H1 (cell line): ENCODE data around the gene FAM25A. TPM values are rescaled to one million over a fixed set of nuclear protein-coding genes. Genes with fewer than 3 reads are reported as not detected.

Experiments used
- CTCF ChIA-PET: fragments of 300-600 bp; sonication (Branson Sonifier 250); formaldehyde crosslinking; loops from one replicate; lab custom pipeline; 2021; ENCODE audit not compliant: partially characterized antibody; lab: Charles Lee
- POLR2A ChIA-PET: fragments of 300-600 bp; sonication (Branson Sonifier 250); formaldehyde crosslinking; loops from one replicate; lab custom pipeline; 2021; ENCODE audit warnings: inconsistent platforms; ENCODE audit not compliant: partially characterized antibody; lab: Charles Lee
- DNase-seq, 2 experiments: peaks; one replicate each; pipeline versions ENCODE4 v3.0.0 to v3.0.0-alpha.2; 2010 to 2022; ENCODE audit warnings: low spot score in 2 of 2, low read depth in 1 of 2, mixed read lengths in 1 of 2
- FAIRE-seq: peaks from 2 replicates; lab custom pipeline; 2011; peaks lifted over from hg19 to GRCh38; lab: Jason Lieb, UNC
- H2AFZ ChIP-seq: 2 replicates; pipeline ENCODE4 v1.8.1; 2012; ENCODE audit warnings: low read length, inconsistent platforms
- H2AK5ac ChIP-seq: 2 replicates; pipeline ENCODE4 v1.6.1; 2013; ENCODE audit warnings: low read depth, low read length
- H2BK120ac ChIP-seq: replicated peaks from 2 replicates; pipeline ENCODE3; 2013; ENCODE audit warnings: low read depth, low read length, inconsistent platforms
- H2BK12ac ChIP-seq: 2 replicates; pipeline ENCODE4 v1.6.1; 2013; ENCODE audit warnings: low read depth, low read length
- H2BK15ac ChIP-seq: 2 replicates; pipeline ENCODE4 v1.6.1; 2013; ENCODE audit warnings: low read length
- H2BK20ac ChIP-seq: 2 replicates; pipeline ENCODE4 v1.6.1; 2013; ENCODE audit warnings: low read length
- H2BK5ac ChIP-seq: 2 replicates; pipeline ENCODE4 v1.6.1; 2013; ENCODE audit warnings: low read depth, low read length
- H3K14ac ChIP-seq: 2 replicates; pipeline ENCODE4 v1.6.1; 2013; ENCODE audit warnings: inconsistent platforms; ENCODE audit not compliant: insufficient read length
- H3K18ac ChIP-seq: 2 replicates; pipeline ENCODE4 v1.6.1; 2013; ENCODE audit warnings: low read length; ENCODE audit errors: extremely low read depth
- H3K23ac ChIP-seq: 2 replicates; pipeline ENCODE4 v1.6.1; 2013; ENCODE audit warnings: inconsistent platforms; ENCODE audit not compliant: insufficient read length
- H3K23me2 ChIP-seq: 2 replicates; pipeline ENCODE4 v1.6.1; 2013; ENCODE audit warnings: low read depth, low read length
- H3K27ac ChIP-seq: 2 replicates; pipeline ENCODE4 v1.6.1; 2011; ENCODE audit warnings: low read depth, low read length, inconsistent platforms
- H3K27me3 ChIP-seq, 4 experiments: replicated peaks in 1 of 4; 1 replicate in 1 of 4; 2 replicates in 3 of 4; pipeline versions ENCODE4 v1.6.1 to v1.8.1; 2011 to 2013; ENCODE audit warnings: low read length in 3 of 4, mild to moderate bottlenecking in 3 of 4, inconsistent platforms in 2 of 4, mixed read lengths in 2 of 4, moderate library complexity in 1 of 4; ENCODE audit not compliant: control insufficient read depth in 3 of 4, insufficient read depth in 3 of 4; ENCODE audit errors: extremely low read depth in 1 of 4
- H3K36me3 ChIP-seq, 4 experiments: 2 replicates each; pipeline versions ENCODE4 v1.6.1 to v1.8.1; 2011 to 2013; ENCODE audit warnings: mild to moderate bottlenecking in 4 of 4, low read length in 3 of 4, moderate library complexity in 2 of 4, control low read depth in 1 of 4, inconsistent platforms in 1 of 4; ENCODE audit not compliant: insufficient read depth in 4 of 4, control insufficient read depth in 2 of 4
- H3K4ac ChIP-seq: replicated peaks from 2 replicates; pipeline ENCODE3; 2013; ENCODE audit warnings: low read length, low read depth, mixed read lengths, inconsistent platforms; ENCODE audit not compliant: insufficient read length
- H3K4me1 ChIP-seq, 4 experiments: replicated peaks in 1 of 4; 1 replicate in 1 of 4; 2 replicates in 3 of 4; pipeline versions ENCODE4 v1.6.1 to v1.8.1; 2011 to 2013; ENCODE audit warnings: low read length in 3 of 4, inconsistent platforms in 2 of 4, mixed read lengths in 1 of 4; ENCODE audit not compliant: insufficient read depth in 4 of 4, control insufficient read depth in 3 of 4
- H3K4me2 ChIP-seq, 2 experiments: 2 replicates each; pipeline versions ENCODE4 v1.6.1 to v1.8.1; 2011 to 2013; ENCODE audit warnings: low read depth in 2 of 2, low read length in 2 of 2, control low read depth in 1 of 2, inconsistent platforms in 1 of 2, mild to moderate bottlenecking in 1 of 2; ENCODE audit not compliant: insufficient read depth in 1 of 2
- H3K4me3 ChIP-seq, 4 experiments: fragments of 200-600, 300-600 bp in 1 of 4; sonication (generic), shearing (Covaris generic), sonication (Bioruptor Twin) in 1 of 4; 2 replicates each; pipeline versions ENCODE4 v1.5.1 to v1.8.1; 2011 to 2016; ENCODE audit warnings: low read length in 4 of 4, low read depth in 3 of 4, control low read depth in 2 of 4, inconsistent platforms in 2 of 4, mild to moderate bottlenecking in 2 of 4, mixed read lengths in 1 of 4, moderate library complexity in 1 of 4; ENCODE audit not compliant: insufficient read depth in 2 of 4; ENCODE audit errors: extremely low read depth in 1 of 4
- H3K56ac ChIP-seq: replicated peaks from 2 replicates; pipeline ENCODE3; 2013; ENCODE audit warnings: low read depth, mild to moderate bottlenecking, mixed read lengths, low read length, inconsistent platforms; ENCODE audit not compliant: insufficient read length
- H3K79me1 ChIP-seq: 2 replicates; pipeline ENCODE4 v1.6.1; 2013; ENCODE audit warnings: low read depth, low read length, control low read depth
- H3K79me2 ChIP-seq, 2 experiments: 2 replicates each; pipeline versions ENCODE4 v1.6.1 to v1.8.1; 2012 to 2013; ENCODE audit warnings: low read length in 2 of 2, mild to moderate bottlenecking in 2 of 2, inconsistent platforms in 1 of 2; ENCODE audit not compliant: insufficient read depth in 2 of 2, control insufficient read depth in 1 of 2
- H3K9ac ChIP-seq, 4 experiments: replicated peaks in 1 of 4; 1 replicate in 1 of 4; 2 replicates in 3 of 4; pipeline versions ENCODE4 v1.6.1 to v1.8.1; 2011 to 2013; ENCODE audit warnings: low read depth in 3 of 4, low read length in 3 of 4, control low read depth in 2 of 4, mild to moderate bottlenecking in 2 of 4, moderate library complexity in 2 of 4, inconsistent platforms in 1 of 4; ENCODE audit errors: extremely low read depth in 1 of 4
- H3K9me3 ChIP-seq, 2 experiments: 2 replicates each; pipeline versions ENCODE4 v1.6.1 to v1.8.1; 2012 to 2013; ENCODE audit warnings: mild to moderate bottlenecking in 2 of 2, moderate library complexity in 2 of 2, control low read depth in 1 of 2, inconsistent platforms in 1 of 2, low read depth in 1 of 2, low read length in 1 of 2, mixed read lengths in 1 of 2; ENCODE audit not compliant: insufficient read depth in 2 of 2
- H4K20me1 ChIP-seq, 2 experiments: replicated peaks in 1 of 2; 2 replicates each; pipeline versions ENCODE3 to v1.8.1; 2011 to 2013; ENCODE audit warnings: inconsistent platforms in 2 of 2, low read length in 2 of 2, mild to moderate bottlenecking in 1 of 2; ENCODE audit not compliant: insufficient read depth in 2 of 2, control insufficient read depth in 1 of 2
- H4K5ac ChIP-seq: 2 replicates; pipeline ENCODE4 v1.6.1; 2013; ENCODE audit warnings: low read length, low read depth, mixed read lengths, inconsistent platforms; ENCODE audit not compliant: insufficient read length
- H4K8ac ChIP-seq: 2 replicates; pipeline ENCODE4 v1.8.0; 2013; ENCODE audit warnings: mild to moderate bottlenecking, moderate library complexity, low read length, inconsistent platforms; ENCODE audit not compliant: insufficient read depth; ENCODE audit errors: extremely low read depth
- H4K91ac ChIP-seq: replicated peaks from 2 replicates; pipeline ENCODE3; 2013; ENCODE audit warnings: low read length, mixed read lengths, inconsistent platforms; ENCODE audit not compliant: insufficient read length
- CREB1 ChIP-seq: IDR thresholded peaks from 2 replicates; pipeline ENCODE4 v1.6.1; 2012; ENCODE audit warnings: inconsistent platforms
- FOSL1 ChIP-seq: IDR thresholded peaks from 2 replicates; pipeline ENCODE4 v1.6.1; 2011; ENCODE audit warnings: mild to moderate bottlenecking, low read depth, low read length, moderate library complexity; ENCODE audit not compliant: insufficient read depth
- GABPA ChIP-seq: IDR thresholded peaks from 2 replicates; pipeline ENCODE4 v1.6.1; 2011; ENCODE audit warnings: mild to moderate bottlenecking, low read length, moderate library complexity, borderline replicate concordance; ENCODE audit not compliant: insufficient read depth
- HDAC6 ChIP-seq: IDR thresholded peaks from one replicate; pipeline ENCODE4 v1.7.1; 2012; ENCODE audit warnings: low read depth, mild to moderate bottlenecking, inconsistent platforms, low read length, moderate library complexity
- MAFK ChIP-seq: IDR thresholded peaks from 2 replicates; pipeline ENCODE4 v1.6.1; 2012; ENCODE audit warnings: low read depth, mild to moderate bottlenecking, improper control_type of control experiment, low read length
- POLR2A ChIP-seq, 2 experiments: IDR thresholded peaks; 1 replicate in 1 of 2; 2 replicates in 1 of 2; pipeline ENCODE4 v1.6.1; 2011; ENCODE audit warnings: low read depth in 2 of 2, low read length in 2 of 2, mild to moderate bottlenecking in 2 of 2; ENCODE audit errors: control extremely low read depth in 1 of 2
- POLR2AphosphoS5 ChIP-seq: IDR thresholded peaks from 2 replicates; pipeline ENCODE4 v1.6.1; 2011; ENCODE audit warnings: low read depth, low read length
- RFX5 ChIP-seq: IDR thresholded peaks from 2 replicates; pipeline ENCODE4 v1.6.1; 2011; ENCODE audit warnings: low read depth, low read length, improper control_type of control experiment, borderline replicate concordance
- SAP30 ChIP-seq: fragments of 300-600 bp; sonication (generic); IDR thresholded peaks from 2 replicates; pipeline ENCODE4 v1.7.1; 2012; ENCODE audit warnings: low read length, moderate library complexity, mild to moderate bottlenecking, inconsistent platforms; ENCODE audit not compliant: insufficient read depth, insufficient replicate concordance
- TBP ChIP-seq: IDR thresholded peaks from 2 replicates; pipeline ENCODE4 v1.6.1; 2011; ENCODE audit warnings: low read depth, low read length, improper control_type of control experiment
- TCF12 ChIP-seq: IDR thresholded peaks from 2 replicates; pipeline ENCODE4 v1.6.1; 2011; ENCODE audit warnings: low read depth, mild to moderate bottlenecking, low read length
- YY1 ChIP-seq: IDR thresholded peaks from 2 replicates; pipeline ENCODE4 v1.6.1; 2011; ENCODE audit warnings: low read depth, mild to moderate bottlenecking, low read length
- ZNF274 ChIP-seq: IDR thresholded peaks from 2 replicates; pipeline ENCODE4 v1.7.0; 2012; ENCODE audit warnings: low read length, borderline replicate concordance; ENCODE audit errors: extremely low read depth
- WGBS, 2 experiments: shearing (Covaris generic) in 1 of 2; methylation state at CpG; one replicate each; pipeline versions ENCODE4 v1.1.6 to v1.1.7; 2013 to 2015; ENCODE audit warnings: low lambda C conversion rate in 2 of 2, mixed read lengths in 2 of 2, inconsistent platforms in 1 of 2, low coverage in 1 of 2, missing lambda C conversion rate in 1 of 2; ENCODE audit not compliant: insufficient replicate concordance in 2 of 2, insufficient coverage in 1 of 2, insufficient read length in 1 of 2; ENCODE audit errors: extremely low coverage in 1 of 2, missing lambda C conversion rate in 1 of 2; 5-methylcytosine and 5-hydroxymethylcytosine counted together
- polyA plus RNA-seq, 7 experiments: library from polyadenylated mRNA; depleted of rRNA in 3 of 7; stranded (reverse) in 5 of 7; unstranded in 2 of 7; fragments of >200 nt in 5 of 7; fragments of 200-250 nt in 2 of 7; gene quantifications; 1 replicate in 5 of 7; 2 replicates in 1 of 7; 4 replicates in 1 of 7; pipeline versions ENCODE4 v1.2.1 to v1.2.3, GENCODE V29; 2011 to 2013; ENCODE audit warnings: missing spikeins in 2 of 7, mixed read lengths in 2 of 7
- total RNA-seq: library from RNA; stranded (reverse); fragmentation: NEBNext Ultra II Directional; extraction: Animal tissue kit (Norgen Biotek cat#: 25700); gene quantifications from 2 replicates; pipeline ENCODE4 v1.2.1, GENCODE V29; 2021

FAM25A gene
- total and polyA plus RNA-seq, 2 of the 8 experiments (the other 6 are each of a cell fraction or from before 2014, with no cell fraction given) = not detected

- WGBS, 2 experiments = 89% methylated on average over 3 of the region's 3 CpGs; no CpG with 5 or more reads in 1 of the 2 experiments
- no peak overlapping the region for H3K14ac ChIP-seq
- H3K23ac ChIP-seq = no peak overlapping the region
- H3K23me2 ChIP-seq = no peaks in the 10 kb centered on the region
- H3K27me3 ChIP-seq = no peaks in the 10 kb centered on the region
- POLR2A ChIA-PET = interaction anchor here (0.7 kb wide), 1 partner anchor 46 kb away, joined by 3 read pairs; no protein-coding TSS in a partner anchor
- H3K36me3 ChIP-seq = no peaks in the 10 kb centered on the region
- H3K18ac ChIP-seq = no peak overlapping the region
- no peaks in the 10 kb centered on the region for H3K4me1 ChIP-seq
- H4K5ac ChIP-seq = no peak overlapping the region
- no peak for FAIRE-seq
- H4K20me1 ChIP-seq = no peaks in the 10 kb centered on the region
- H3K79me2 ChIP-seq = no peaks in the 10 kb centered on the region
- H2AFZ ChIP-seq = no peak overlapping the region
- no peak overlapping the region for H4K8ac ChIP-seq
- no peak overlapping the region for H3K56ac ChIP-seq
- TF ChIP-seq YY1 (no peak), FOSL1 (no peak), MAFK (no peak), GABPA (no peak), RFX5 (no peak), POLR2A (IDR thresholded peaks at IDR 0.05; ENCODE audit: control extremely low read depth in 1 of 2, low read depth in 2 of 2, low read length in 2 of 2) (no peak), CREB1 (no peak), POLR2AphosphoS5 (no peak), TCF12 (no peak), TBP (no peak), HDAC6 (no peak), ZNF274 (no peak), SAP30 (no peak)
- TF ChIP-seq, all 59 proteins: peak for 0
- Histone ChIP-seq H2BK12ac (no peak overlapping the region), H2BK15ac (no peak overlapping the region), H2BK5ac (no peak overlapping the region), H3K9me3 (no peaks in the 10 kb centered on the region), H3K79me1 (no peaks in the 10 kb centered on the region), H3K4ac (no peak overlapping the region), H3K4me2 (no peak overlapping the region), H3K4me3 (no peak overlapping the region), H3K9ac (no peak overlapping the region), H2BK20ac (no peak overlapping the region), H2BK120ac (no peak overlapping the region), H4K91ac (no peak overlapping the region), H3K27ac (no peak overlapping the region), H2AK5ac (no peak overlapping the region)
- DNase-seq = no peak
- CTCF ChIA-PET = no interaction called here
Measured at GRCh38 chr10:87000491-87000890, 19.6 kb upstream of the FAM25A start.
